HFF-Myc (cell line): Measurements from ENCODE around the gene NIPAL3.

Source experiments
- DNase-seq: peaks from one replicate; pipeline ENCODE4 v3.0.0-alpha.2; 2011; ENCODE audit warnings: low read depth; ENCODE audit errors: extremely low read depth
- H3K4me3 ChIP-seq: replicated peaks from 2 replicates; pipeline ENCODE4 v1.5.1; 2011; ENCODE audit warnings: low read depth, mild to moderate bottlenecking, control low read depth, low read length
- TF ChIP-seq, protein P1 (sequence below): IDR thresholded peaks from 2 replicates; pipeline ENCODE4 v1.5.1; 2012; ENCODE audit warnings: mild to moderate bottlenecking, low read depth, low read length, control low read depth; ENCODE audit errors: missing control alignments

NIPAL3 gene

DNA sequence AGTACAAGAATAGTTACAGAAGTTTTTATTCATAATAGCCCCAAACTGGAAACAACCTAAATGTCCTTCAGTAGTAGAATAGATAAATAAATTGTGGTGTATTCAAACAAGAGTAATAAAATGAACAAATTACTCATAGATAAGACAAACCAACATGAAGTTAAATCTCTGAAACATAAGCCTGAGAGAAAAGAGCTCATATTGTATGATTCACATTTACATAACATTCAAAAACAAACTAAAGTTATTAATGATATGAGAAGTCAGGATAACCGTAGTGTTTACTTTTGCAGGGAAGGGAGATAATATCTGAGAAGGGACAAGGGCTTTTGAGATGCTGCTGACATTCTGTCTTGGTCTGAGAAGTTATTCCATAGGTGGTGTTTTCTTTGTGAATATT is 15.5 kb upstream of the NIPAL3 start:
- TF ChIP-seq, protein P1, sequence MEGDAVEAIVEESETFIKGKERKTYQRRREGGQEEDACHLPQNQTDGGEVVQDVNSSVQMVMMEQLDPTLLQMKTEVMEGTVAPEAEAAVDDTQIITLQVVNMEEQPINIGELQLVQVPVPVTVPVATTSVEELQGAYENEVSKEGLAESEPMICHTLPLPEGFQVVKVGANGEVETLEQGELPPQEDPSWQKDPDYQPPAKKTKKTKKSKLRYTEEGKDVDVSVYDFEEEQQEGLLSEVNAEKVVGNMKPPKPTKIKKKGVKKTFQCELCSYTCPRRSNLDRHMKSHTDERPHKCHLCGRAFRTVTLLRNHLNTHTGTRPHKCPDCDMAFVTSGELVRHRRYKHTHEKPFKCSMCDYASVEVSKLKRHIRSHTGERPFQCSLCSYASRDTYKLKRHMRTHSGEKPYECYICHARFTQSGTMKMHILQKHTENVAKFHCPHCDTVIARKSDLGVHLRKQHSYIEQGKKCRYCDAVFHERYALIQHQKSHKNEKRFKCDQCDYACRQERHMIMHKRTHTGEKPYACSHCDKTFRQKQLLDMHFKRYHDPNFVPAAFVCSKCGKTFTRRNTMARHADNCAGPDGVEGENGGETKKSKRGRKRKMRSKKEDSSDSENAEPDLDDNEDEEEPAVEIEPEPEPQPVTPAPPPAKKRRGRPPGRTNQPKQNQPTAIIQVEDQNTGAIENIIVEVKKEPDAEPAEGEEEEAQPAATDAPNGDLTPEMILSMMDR: no peak
- no peak overlapping the region for H3K4me3 ChIP-seq

DNA sequence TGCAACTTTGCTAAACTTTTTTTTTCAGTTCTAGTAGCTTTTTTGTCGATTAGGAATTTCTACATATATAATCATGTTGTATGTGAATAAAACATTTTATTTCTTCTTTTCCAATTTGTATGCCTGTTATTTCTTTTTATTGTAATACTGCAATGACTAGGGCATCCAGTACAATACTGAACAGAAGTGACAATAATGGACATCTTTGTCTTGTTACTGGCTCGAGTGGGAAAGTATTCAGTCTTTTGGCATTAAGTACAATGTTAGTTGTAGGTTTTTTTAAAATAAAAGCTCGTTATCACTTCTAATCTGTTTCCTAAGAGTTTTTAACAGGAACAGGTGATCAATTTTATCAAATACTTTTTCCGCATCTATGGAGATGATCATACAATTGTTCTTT is 11.8 kb upstream of the NIPAL3 start:
- TF ChIP-seq, protein P1: no peak
- no peak overlapping the region for H3K4me3 ChIP-seq
- no peak for DNase-seq

More for the DNA sequence above, 15.5 kb upstream of the NIPAL3 start:
- no peak for DNase-seq

DNA sequence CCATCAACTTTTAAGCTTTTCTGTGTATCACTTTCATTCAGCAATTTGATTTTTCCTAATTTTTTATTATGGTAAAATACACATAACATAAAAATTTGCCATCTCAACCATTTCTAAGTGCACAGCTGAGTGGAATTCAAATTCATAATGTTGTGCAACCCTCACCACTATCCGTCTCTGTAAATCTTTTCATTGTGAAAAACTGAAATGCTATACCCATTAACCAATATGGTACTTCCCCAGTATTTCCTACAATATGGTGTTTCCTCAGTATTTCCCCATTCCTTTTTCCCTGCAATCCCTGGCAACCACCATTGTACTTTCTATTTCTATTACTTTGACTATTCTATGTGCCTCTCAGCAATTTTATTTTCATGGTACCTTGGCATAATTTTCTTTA is 8.8 kb upstream of the NIPAL3 start:
- TF ChIP-seq, protein P1: no peak
- H3K4me3 ChIP-seq: no peak overlapping the region
- DNase-seq: no peak

DNA sequence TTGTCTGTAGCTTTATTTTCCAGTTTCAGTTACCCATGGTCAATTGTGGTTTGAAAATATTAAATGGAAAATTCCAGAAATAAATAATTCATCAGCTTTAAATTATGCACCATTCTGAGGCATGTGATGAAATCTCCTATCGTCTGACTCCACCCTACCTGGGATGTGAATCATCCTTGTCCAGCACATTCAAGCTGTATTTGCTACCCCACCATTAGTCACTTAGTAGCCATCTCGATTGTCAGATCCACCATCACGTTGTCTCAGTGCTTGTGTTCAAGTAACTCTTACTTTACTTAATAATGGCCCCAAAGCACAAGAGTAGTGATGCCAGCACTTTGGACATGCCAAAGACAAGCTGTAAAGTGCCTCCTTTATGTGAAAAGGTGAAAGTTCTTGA is 6.1 kb upstream of the NIPAL3 start:
- TF ChIP-seq, protein P1: no peak
- no peak overlapping the region for H3K4me3 ChIP-seq
- no peak for DNase-seq

DNA sequence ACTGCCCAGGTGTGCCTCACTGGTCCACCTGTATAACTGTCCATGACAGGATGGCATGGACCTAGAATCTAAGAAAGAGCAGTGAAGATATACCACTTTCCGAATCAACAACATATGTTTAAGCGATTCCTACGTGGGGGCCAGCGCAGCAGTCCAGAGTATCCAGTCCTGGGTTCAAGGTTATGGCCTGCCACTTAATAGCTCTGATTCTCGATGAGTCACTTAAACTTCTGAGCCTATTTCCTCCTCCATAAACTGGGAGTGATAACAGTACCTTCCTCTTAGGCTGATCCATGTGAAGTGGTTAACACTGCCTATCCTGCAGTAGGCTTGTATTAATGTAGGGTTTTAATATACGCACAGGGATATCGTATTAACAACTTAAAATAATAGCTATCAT is 4.9 kb upstream of the NIPAL3 start:
- DNase-seq: no peak
- TF ChIP-seq, protein P1: no peak
- no peak overlapping the region for H3K4me3 ChIP-seq

DNA sequence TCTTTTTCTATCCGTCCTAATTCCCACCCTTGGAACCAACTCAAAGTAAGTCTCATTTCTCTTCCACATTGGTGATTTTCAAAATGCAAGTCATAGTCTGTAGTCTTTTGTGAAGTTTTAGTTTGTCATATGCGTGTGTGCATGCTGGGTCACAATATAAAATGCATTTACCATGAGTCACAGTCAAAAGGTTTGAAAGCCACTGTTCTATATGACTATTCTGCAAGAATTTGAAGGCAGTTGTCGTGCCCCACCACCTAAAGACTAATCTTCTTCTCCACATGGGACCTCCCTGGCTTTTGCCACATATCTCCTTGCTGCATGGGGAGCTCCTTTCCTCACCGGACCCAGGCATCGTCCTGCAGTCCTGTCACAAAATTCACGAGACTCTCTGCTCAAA is 3.6 kb upstream of the NIPAL3 start:
- TF ChIP-seq, protein P1: no peak
- H3K4me3 ChIP-seq: no peak overlapping the region
- DNase-seq: no peak

DNA sequence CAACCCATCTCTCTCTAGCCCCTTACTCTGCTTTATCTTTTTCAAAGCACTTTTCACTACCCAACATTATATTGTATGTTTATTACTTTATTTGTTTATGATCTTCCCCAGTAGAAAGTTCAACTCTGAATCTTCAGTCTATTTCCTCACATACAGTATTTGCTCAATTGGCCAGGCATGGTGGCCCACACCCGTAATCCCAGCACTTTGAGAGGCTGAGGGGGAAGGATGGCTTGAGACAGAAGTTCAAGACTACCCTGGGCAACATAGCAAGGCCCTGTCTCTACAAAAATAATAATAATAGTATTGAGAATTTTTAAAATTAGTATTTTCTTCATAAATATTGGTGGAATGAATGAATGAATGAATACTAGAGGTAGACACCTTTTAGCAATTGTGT is 3.2 kb upstream of the NIPAL3 start:
- DNase-seq: no peak
- no peak overlapping the region for H3K4me3 ChIP-seq
- TF ChIP-seq, protein P1: no peak
